ENCODE data around the gene PRR5.

PRR5 gene

DNA sequence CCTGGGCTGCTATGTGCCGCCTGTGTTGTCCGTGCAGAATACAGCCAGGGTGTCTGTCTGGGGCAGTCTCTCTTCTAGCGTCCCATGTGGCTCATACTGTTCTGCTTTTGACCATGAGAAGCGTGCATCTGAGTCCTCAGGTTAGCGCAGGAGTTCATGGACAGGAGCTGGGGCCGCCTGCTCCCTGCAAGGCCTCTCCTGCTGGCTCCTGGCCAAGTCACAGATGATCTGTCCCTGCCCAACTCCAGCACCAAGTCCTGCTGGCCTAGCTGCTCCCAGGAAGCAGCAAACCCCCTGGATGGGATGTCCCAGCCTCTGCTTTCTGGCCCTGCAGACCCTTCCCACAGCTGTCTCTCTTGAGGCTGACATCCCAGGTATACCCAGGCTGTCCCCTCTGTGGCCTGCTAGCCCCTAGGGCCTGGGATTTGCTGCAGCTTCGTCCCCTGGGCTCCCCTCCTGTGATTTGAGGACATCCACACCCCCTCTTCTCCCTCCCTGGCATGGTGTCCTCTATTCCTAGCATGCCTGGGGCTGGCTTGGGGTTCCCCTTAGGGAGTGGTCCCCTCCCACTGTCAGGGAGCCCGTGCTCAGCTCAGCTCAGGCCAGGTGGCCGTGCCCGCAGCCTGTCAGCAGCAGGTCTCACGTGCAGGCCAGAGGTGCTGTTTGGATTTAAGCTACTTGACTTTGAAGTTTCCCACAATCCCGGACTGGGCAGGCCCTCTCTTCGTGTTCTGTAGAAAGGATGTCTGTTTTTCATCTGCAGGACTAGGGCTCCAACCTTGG lies 17.8 kb downstream of the PRR5 start:
- peak; percentile 31 for DNase-seq

DNA sequence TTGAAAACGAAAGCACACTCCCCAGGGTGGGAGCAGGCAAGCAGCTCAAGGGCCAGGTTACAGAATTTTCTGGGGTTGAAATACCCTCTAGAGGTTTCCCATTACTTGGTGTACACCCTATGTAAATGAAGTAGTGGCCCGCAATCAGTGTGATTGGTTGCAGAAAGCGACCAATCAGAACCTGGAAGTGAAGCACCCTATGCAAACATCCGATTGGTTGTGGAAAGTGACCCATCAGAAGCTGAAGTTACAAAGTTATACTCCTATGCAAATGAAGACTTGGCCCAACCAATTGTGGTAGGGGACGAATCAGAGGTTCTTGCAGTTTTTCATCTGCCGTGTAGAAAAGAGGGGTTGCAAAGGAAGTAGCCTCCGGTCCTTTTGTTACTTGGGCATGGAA lies 19.2 kb downstream of the PRR5 start:
- DNase-seq, result no peak

DNA sequence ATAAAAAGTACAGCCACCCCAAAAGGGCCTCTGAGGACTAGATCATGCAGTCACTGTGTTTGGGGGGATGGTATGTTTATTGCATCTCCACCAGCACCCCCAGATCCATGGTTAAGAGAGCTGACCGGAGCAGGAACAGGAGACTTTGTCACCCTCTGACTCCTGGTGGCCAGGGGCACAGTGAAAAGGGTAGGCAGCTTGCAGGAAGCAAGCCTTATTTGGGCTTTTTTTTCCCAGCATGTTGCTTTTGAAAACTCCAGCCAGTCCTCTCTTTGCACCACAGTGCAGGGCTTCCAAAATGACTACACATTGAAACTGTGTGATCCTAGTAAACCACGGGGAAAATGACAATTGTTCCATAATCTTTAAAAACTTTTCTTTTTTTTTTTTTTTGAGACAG lies 20.6 kb downstream of the PRR5 start:
- no peak for DNase-seq

DNA sequence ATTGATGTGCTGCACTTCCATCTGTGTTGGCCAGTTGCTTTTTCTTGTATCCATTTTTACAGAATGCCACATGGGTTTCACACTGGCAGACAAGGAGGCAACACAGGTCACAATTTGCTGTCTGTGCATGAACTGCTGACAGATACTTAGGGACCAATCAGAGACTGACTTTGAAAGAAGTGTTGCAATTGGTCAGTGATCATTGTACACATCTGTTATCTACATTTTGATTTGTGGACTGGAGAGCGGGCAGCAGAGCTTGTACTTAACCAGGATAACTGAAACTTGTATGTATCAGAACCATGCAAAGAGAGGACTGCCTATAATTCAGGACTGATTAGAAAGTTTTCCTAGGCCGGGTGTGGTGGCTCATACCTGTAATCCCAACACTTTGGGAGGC lies 21.8 kb downstream of the PRR5 start:
- DNase-seq, result no peak

DNA sequence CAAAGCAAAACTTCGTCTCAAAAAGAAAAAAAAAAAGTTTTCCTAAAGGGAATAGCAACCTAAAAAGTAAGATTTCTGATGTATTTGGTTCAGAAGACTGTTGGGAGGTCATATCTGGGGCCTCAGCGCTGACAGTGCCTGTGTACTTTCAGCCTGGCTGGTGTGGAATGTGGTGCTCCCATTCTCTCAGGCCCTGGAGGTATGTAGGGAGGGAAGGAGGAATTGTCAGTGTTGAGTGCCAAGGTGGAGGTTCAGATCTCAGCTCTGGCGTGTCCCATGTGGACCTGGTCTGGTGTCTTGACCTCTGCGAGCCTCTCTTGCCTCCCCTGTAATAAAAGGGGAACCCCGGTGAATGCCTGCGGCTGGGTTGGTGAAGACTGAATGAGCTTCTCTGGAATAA lies 22.4 kb downstream of the PRR5 start:
- DNase-seq, result no peak

DNA sequence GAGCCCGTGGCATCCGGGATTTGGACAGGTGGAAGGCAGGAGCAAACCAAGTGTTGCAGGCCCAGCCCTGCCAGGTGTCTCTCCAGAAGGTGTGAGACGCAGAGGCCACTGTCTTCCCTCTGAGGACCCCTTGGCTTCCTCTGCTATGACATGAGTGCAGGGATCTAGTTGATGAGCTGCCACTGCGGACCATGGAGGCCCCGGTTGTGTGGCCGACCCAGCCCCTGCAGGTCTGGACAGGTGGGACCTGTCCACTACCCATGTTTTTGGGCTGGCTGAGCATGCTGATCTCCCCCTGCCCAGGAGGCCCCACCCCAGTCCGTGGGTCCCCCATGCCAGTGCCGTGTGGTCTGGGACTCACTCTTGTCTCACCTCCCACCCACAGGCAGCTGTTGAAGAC lies 22.9 kb downstream of the PRR5 start:
- DNase-seq, result no peak

DNA sequence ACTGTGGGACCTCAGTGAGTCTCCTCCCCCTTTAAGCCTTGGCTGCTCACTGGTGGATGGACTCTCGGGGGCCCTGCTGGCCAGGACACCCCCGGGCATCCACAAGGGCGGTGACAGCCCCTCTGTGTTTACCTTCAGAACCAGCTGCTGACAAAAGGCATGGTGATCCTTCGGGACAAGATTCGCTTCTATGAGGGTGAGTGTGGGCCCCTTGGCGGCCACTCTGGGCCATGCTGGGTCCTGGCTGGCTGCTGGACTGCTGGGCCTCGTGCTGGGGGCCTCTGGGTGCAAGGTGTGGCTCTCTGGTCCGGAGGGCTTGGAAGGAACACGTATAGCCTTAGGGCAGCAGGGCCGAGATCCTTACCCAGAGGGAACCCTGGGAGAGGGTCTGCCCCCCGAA lies 24.4 kb downstream of the PRR5 start:
- no peak for DNase-seq

DNA sequence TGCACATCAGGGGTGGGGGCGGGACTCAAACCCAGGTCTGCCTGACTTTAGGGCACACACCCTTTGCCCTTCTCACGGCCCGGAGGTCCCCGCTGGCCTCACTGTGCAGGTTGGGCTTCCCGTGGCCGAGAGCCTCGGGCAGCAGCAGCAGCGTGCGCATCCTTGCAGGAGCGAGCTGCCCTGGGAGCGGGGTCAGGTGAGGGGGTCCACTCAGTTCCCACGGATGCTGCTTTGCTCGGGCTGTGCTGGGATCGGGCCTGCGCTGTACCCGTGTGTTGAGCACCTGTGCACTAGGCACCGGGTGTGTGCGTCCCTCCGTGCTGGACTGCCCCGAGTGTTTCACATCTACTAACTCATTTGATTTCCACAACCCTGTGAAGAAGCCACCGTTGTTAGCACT lies 25.1 kb downstream of the PRR5 start:
- no peak for DNase-seq

DNA sequence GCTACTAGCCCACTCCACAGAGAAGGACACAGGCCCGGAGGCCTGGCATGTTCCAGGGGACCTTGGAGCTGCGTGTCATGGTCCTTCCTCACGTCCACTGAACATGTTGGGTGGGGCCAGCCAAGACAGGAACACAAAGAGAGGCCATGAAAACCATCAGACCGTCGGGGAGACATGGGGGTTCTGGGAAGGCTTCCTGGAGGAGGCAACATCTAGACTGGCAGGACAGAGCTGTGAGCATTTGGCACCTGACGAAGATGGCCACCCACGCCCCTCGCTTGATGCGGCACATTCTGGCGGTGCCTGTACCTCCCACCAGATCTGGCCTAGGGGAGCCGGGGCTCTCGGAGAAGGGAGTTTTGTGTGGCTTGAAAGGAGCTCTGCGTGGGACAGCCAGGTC lies 25.7 kb downstream of the PRR5 start:
- no peak for DNase-seq

DNA sequence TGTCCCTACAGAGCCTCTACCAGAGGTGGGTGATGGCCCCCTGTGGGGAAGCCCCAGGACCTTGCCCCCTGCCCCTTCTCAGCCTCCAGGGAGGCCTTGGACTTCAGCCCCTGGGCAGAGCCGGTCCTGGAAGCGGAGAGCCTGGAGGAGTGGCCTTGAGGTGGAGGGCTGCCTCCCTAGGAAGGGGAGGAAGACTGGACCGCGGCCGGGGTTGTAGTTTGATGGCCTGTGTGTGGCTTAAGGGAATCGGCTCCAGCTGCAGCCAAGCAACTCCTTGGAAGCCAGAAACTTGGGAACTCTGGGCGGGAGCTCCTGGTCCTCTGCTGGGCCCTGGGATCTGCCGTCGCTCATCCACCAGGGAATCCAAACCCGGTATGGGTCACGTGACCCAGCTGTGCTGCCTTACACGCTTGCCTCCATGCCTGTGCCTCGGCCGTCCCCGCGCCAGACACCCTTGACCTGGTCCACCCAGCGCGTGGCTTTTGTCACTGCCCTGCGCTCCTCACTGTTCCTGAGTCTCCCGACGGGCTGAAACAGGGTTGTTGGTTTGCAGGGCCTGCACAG lies 26.8 kb downstream of the PRR5 start:
- no peak for DNase-seq

DNA sequence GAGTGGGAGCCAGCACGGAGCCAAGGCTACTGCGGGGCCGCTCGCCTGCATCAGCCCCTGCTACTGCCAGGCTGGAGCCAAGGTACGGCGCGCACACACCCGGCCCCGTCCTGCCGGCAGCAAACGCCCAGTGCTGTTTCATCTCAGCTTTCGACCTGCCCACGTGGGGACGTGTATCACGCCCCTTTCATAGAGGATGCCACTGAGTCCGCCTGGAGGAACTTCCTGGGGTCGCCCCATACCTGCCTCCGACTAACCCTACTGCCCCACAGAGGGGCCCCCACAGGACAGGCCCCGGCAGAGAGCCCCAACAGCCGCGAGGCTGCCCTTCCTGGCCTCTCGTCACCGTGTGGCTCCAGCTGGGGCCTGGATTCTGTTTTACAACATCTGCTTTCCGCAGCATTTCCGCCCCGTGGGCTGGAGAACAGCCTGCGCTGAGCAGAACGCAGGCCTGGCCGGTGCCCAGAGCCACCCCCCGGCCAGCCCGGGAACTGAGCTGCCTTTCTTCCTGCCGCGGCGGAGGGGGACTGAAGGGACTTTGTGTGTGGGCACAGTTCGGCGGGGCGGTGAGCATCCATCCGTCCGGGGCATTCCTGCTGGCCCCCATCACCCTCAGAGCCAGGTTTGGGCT lies 27.5 kb downstream of the PRR5 start:
- no peak for DNase-seq

DNA sequence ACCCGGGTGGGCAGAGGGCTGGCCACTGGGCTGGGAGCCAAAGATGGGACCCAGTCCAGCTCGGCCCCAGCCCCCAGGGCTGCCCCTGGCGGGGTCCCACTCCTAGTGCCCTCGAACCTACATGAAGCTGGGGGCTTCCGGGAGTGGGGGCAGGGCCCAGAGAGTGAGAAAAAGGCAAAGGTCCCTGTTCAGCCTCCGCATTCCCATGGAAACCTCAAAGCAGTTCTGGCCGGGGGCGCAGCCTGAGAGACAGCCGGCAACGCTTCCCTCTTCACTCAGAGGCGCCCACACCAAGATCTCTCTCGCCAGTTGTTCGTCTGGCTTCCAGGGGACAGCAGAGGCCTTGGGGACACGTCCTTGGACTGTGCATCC lies 28.0 kb downstream of the PRR5 start:
- DNase-seq, result no peak

DNA sequence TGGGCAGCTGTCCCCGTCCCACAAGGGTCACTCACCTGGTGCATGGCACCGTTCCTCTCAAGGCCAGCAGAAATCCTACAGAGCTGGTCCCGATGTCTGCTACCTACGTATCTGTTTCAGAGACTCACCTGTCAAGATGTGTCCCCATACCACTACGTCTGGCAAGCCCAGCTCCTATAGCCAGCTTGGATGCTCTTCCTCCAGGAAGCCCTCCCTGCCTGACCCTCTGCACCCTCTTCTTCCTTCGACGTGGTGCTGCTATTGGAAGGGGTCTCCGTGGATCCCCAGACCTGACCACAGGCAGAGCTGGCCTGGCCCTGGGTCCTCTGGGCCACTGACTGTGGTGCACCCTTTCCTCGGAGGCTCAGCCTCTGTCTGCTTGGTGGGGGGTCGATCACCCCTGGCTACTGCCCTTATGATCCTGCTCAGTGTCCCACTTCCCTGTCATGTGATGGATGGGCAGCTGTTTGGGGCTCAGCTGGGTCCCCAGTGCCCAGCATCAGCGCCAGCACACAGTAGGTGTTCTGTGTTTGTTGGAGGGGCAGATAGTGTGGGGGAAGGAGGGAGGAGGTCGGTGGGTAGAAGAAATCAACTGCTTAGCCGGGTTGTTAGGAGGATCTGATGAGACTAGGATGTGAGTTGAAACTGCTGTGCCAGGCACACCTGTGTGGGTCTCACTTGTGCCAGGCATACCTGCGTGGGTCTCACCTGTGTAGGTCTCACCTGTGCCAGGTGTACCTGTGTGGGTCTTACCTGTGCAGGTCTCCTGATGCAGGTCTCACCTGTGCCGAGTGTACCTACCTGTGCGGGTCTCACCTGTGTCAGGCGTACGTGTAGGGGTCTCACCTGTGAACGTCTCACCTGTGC lies 28.7 kb downstream of the PRR5 start:
- DNase-seq, result no peak

DNA sequence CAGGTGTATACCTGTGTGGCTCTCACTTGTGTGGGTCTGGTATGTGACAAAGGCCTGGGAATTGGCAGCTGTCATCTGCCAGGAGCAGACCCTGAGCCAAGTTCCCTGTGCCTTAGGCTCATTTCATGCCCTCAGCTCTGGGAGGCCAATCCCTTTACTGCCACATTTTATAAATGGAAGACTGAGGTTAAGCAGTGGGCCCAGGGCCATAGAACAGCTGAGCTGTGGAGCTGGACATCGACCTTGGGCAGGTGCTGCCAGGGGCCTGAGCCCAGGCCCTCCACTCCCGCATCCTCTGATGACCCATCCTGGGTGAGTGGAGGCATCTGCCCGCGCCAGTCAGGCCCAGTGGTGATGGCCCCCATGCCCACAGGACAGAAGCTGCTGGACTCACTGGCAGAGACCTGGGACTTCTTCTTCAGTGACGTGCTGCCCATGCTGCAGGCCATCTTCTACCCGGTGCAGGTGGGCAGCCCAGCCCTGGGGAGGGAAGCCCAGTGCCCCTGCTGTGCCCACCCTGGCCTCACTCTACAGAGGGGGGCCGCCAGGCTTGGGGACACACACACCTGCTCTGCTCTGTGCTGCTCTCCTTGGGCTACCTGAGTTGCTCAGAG lies 29.5 kb downstream of the PRR5 start:
- DNase-seq, result no peak

DNA sequence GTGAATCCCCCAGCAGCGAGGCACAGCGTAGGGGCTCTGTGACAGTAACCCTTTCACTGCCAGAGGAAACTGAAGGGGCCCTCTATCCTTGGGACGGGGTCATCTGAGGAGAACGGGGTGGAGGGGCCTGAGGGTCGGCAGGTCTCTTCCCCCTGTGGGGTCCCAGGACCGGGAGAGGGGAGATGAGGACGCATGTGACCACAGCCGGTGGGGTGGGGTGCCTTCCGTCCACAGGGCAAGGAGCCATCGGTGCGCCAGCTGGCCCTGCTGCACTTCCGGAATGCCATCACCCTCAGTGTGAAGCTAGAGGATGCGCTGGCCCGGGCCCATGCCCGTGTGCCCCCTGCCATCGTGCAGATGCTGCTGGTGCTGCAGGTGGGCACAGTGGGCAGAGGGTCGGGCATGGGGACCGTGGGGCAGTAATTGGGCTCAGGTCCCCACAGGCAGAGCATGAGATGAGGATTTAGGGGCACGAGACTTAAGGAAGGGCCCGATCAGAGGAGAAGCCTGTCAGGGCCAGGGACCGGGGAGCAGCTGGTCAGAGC lies 30.1 kb downstream of the PRR5 start:
- no peak for DNase-seq

DNA sequence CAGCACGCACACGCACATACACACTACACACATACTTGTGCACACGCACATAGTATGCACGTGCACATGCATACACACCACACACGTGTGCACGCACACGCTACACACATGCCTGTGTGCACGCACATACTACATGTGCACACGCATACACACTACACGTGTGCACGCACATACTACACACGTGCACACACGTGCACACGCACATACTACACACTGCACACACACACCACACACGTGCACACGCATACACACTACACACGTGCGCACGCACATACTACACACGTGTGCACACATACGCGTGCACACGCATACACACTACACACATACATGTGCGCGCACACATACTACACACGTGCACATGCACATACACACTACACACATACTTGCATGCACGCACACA lies 30.7 kb downstream of the PRR5 start:
- DNase-seq, result no peak

DNA sequence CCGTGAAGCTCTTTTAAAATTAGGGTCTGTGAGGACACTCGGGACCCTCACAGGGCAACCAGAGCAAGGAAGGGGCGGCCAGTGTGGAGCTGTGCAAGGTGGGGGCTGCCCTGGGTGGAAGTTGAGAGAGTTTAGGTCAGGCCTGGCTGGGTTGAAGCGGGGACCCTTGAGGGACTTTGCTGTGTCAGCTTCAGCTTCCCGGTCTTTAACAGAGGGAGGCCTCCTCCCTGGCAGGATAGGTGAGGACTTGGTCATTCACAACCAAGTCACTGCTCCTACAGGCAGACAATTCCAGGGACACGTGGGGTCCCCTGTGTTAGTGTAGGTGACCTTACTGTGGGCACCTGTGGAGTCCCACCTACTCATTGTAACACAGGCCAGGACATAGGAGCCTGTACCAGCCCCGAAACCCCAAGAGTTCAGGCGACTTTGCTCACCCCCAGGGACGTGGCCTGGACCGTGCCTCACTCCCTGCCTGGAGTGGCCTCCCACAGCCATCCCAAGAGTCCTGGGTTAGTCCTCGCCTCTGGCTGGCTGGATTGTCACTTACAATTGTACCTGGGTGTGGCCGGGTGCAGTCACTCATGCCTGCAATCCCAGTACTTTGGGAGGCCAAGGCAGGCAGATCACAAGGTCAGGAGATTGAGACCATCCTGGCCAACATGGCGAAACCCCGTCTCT lies 31.6 kb downstream of the PRR5 start:
- DNase-seq, result no peak

DNA sequence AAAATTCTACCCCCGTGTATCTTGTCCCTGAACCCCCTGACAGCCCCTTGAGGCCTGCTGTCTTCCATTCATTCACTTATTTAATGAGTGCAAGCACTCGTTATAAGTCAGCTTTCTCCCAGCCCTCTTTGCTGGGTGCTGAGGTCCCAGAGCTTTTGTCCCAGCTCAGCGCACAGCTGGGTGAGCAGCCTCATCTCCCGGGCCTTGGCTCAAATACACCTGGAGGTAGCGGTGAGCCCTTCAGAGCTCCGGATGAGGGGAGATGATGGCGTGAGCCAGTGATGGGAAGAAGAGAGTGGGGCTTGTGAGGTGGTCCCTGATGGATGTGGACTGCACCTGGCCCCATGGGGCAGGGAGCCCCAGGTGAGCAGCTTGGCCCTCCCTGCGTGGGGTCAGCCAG lies 32.3 kb downstream of the PRR5 start:
- DNase-seq, result no peak

DNA sequence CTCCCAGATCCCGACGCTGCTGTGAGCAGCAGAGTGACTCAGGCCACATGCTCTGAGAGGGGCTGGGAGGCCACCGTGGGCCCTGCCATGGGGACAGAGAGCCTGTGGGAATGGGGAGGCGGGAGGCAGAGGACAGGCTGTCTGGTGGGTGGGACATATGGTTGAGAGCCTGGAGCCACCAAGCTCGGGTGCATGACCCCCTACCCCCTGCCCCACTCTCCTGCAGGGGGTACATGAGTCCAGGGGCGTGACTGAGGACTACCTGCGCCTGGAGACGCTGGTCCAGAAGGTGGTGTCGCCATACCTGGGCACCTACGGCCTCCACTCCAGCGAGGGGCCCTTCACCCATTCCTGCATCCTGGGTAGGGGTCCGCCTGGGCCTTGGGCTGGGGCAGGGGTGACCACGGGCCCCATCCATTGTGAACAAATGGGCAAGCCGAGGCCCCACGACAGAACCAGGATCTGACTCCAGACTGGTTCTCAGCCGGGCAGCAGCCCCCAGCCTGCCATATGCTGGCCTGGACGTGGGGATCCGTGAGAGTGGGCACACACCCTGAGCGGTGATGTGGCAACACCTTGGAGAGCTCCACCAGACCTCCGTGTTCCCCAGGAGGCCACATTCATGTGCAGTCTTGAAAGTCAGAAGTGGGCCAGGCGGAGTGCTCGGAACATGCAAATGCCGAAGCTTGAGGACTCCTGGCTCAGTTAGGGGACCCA lies 33.0 kb downstream of the PRR5 start:
- no peak for DNase-seq

DNA sequence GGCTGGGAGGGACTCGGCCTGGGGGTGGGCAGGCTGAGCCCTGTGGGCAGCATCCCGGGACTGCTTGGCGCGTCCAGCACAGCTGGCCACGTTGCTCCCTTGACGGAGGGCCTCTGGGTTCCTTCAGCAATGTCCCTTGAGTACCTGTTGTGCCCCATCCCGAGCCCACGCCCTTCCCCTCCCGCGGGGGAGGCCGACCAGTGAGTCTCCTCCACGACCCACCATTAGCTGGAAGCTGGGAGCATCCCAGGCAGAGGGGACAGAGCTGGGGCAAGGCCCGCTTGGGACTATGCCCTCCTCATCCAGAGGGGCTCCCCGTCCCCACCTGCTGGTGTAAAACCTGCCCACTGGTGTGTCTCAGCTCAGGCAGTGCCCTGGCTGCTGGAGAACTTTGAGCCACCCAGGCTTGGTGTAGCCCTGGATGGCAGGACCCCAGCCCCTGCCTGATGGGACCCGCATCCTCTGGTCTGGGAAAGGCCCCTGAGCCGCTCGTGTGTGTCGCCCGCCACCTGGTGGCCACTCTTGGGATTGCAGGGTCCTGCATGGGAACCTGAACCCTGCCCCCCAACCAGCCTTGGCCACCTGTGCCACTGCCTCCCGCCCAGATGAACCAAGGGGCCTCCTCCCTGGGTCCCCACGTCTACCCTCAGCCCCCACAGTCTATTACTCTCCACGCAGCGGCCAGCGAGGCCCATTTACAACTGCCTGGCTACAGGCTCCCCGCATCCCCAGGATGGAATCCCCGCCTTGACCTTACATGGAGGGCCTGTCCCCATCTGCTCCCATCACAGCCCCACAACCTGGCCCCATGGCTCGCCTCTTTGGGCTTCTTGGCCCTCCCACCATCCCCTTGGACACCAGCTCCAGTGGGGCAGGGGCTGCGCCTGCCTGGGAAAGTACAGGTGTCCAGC lies 33.8 kb downstream of the PRR5 start:
- peak; percentile 63 for DNase-seq

Data from NCI-H69 (cell line).